Endothelial cell of umbilical vein (primary cell): ENCODE measurements around the gene WDHD1.

ENCODE experiments used
- CTCF ChIP-seq, 2 donors: IDR thresholded peaks; 1 replicate in 1 of 2; 2 replicates in 1 of 2; pipeline ENCODE4 v1.5.1; 2011; ENCODE audit warnings: low read length in 2 of 2, mild to moderate bottlenecking in 2 of 2, moderate library complexity in 2 of 2, control low read depth in 1 of 2, inconsistent platforms in 1 of 2, low read depth in 1 of 2; ENCODE audit not compliant: insufficient read depth in 1 of 2; ENCODE audit errors: extremely low read depth in 1 of 2
- EZH2 ChIP-seq: IDR thresholded peaks from 2 replicates; pipeline ENCODE4 v1.6.1; 2012; ENCODE audit warnings: borderline replicate concordance, low read depth, mild to moderate bottlenecking, moderate library complexity, low read length, inconsistent platforms; ENCODE audit not compliant: severe bottlenecking
- FOS ChIP-seq: IDR thresholded peaks from 2 replicates; pipeline ENCODE4 v1.6.1; 2011; ENCODE audit warnings: mild to moderate bottlenecking, low read length, moderate library complexity, borderline replicate concordance; ENCODE audit not compliant: insufficient read depth
- GATA2 ChIP-seq: IDR thresholded peaks from 2 replicates; pipeline ENCODE4 v1.7.0; 2011; ENCODE audit warnings: low read depth, mild to moderate bottlenecking, moderate library complexity, mixed read lengths, low read length; ENCODE audit not compliant: insufficient read length, insufficient read depth
- JUN ChIP-seq: IDR thresholded peaks from 2 replicates; pipeline ENCODE4 v1.6.1; 2011; ENCODE audit warnings: borderline replicate concordance, low read depth; ENCODE audit not compliant: insufficient read length, insufficient read depth
- MYC ChIP-seq: IDR thresholded peaks from one replicate; pipeline ENCODE4 v1.6.1; 2011; ENCODE audit warnings: mild to moderate bottlenecking, low read depth, low read length
- POLR2A ChIP-seq: IDR thresholded peaks from 2 replicates; pipeline ENCODE4 v1.6.1; 2012; ENCODE audit warnings: low read depth, mild to moderate bottlenecking, control low read depth, low read length
- POLR2AphosphoS5 ChIP-seq: IDR thresholded peaks from 2 replicates; pipeline ENCODE4 v1.6.1; 2012; ENCODE audit warnings: low read depth, mild to moderate bottlenecking, control low read depth, low read length, moderate library complexity; ENCODE audit not compliant: insufficient read depth
- TF ChIP-seq, protein P1 (sequence below): IDR thresholded peaks from 2 replicates; pipeline ENCODE4 v1.6.1; 2011; ENCODE audit not compliant: insufficient read depth, insufficient read length

DNA sequence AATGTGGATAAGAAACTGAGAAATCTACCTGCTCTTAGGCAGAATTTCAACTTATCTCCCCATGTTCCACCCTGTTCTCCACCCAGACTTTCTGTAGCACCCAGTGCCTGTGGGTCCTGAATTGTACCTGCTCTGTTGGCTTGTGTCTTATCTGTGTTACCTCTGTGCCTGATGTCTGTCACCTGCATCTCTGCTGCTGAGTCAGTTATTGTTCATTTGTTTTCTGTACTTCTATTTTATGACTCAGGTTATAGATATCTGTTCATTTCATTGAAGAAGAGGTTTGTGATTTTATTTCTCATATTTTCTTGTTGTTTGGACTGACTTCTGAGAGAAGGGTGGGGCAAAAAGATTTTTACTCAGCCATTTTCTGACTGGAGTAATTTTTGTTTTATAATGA is 11.8 kb upstream of the WDHD1 start:
- TF ChIP-seq POLR2AphosphoS5 (no peak), CTCF (IDR thresholded peaks at IDR 0.05; ENCODE audit: extremely low read depth in 1 of 2, insufficient read depth in 1 of 2, low read depth in 1 of 2, low read length in 2 of 2) (no peak), MYC (no peak), POLR2A (no peak), EZH2 (no peak), JUN (no peak), FOS (no peak), GATA2 (no peak)
- TF ChIP-seq, protein P1, sequence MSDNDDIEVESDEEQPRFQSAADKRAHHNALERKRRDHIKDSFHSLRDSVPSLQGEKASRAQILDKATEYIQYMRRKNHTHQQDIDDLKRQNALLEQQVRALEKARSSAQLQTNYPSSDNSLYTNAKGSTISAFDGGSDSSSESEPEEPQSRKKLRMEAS, result no peak
